GM12872 (cell line): ENCODE measurements around the gene WLS.

Experiments
- TF ChIP-seq, protein P1 (sequence below): IDR thresholded peaks from 3 replicates; pipeline ENCODE4 v1.5.1; 2011; ENCODE audit warnings: low read depth, mild to moderate bottlenecking, low read length, moderate library complexity; ENCODE audit not compliant: insufficient read depth

Gene WLS

DNA sequence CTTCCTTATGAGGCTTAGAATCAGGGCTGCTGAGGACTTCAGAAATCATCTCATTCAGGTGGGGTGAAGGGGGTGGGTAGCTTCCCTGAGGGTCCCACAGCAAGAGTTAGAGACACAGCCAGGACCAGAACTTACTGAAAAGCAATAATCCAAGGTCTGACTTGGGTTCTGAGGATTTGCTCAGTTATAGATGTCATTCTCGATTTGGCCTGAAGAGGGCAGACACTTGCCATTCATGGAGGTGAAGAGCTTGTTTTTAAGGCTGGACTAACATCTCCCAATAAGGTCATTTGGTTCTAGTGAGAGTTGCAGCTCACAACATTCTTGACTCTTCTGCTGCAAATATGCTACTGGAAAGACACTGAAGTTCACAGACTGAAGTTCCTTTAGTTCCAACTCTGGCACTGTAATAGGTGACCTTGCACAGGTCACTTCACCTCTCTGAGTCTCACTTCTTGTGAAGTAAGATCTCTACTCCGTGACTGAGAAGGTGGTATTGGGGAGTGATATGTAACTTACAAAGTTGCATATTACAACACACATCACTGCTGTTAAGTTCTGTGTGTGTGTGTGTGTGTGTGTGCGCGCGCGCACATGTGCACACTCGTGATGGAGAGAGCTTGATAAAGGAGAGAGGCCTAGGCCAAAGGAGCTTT is 112.1 kb downstream of the WLS start:
- TF ChIP-seq, protein P1, sequence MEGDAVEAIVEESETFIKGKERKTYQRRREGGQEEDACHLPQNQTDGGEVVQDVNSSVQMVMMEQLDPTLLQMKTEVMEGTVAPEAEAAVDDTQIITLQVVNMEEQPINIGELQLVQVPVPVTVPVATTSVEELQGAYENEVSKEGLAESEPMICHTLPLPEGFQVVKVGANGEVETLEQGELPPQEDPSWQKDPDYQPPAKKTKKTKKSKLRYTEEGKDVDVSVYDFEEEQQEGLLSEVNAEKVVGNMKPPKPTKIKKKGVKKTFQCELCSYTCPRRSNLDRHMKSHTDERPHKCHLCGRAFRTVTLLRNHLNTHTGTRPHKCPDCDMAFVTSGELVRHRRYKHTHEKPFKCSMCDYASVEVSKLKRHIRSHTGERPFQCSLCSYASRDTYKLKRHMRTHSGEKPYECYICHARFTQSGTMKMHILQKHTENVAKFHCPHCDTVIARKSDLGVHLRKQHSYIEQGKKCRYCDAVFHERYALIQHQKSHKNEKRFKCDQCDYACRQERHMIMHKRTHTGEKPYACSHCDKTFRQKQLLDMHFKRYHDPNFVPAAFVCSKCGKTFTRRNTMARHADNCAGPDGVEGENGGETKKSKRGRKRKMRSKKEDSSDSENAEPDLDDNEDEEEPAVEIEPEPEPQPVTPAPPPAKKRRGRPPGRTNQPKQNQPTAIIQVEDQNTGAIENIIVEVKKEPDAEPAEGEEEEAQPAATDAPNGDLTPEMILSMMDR, result peak; percentile 85

- TF ChIP-seq, protein P1, result no peak
Observed at GRCh38 chr1:68119445-68119844, 112.9 kb downstream of the WLS start.

DNA sequence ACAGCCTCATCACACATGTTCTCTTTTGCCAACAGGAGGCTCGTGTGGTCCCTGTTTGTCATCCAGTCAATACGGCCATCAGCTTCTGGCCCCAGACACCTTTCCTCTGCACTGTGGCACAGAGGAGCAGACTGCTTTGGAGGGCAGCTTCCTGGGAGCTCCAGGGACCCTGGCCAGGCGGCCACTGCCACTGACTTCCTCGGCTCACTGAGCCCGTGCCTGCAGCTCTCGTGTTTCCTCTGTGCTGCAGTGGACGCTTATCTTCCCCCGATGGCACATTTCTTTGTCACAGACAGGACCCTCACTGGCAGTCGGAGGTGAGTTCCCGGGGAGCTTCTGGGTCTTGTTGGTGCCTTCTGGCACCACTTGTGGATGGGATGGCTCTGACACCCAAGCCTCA is 114.9 kb downstream of the WLS start:
- TF ChIP-seq, protein P1, result no peak

- TF ChIP-seq, protein P1, result peak; percentile 66
Observed at GRCh38 chr1:68116643-68117235, 115.6 kb downstream of the WLS start.

GRCh38 chr1:68115308-68115707 is 117.0 kb downstream of the WLS start:
- TF ChIP-seq, protein P1, result no peak

GRCh38 chr1:68113966-68114365 is 118.4 kb downstream of the WLS start:
- TF ChIP-seq, protein P1, result no peak

DNA sequence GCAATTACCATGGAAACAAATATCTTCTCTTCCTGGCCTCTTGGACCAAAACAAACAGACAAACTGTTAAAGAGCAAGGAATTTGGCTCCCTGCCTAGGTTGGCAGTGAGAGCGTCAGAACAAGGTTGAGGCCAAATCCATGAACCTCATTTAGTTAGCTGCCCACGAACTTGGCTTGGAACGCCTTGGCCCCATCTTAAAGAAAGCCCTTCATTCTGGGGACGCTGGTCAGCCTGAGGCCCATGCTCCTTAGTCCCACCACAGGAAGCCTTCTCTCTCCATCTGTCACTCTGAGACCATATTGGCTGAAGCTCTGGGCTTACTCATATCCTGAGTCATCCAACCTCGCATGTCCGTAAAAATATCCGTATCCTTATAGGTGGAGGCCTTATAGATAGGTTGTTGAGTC is 119.5 kb downstream of the WLS start:
- TF ChIP-seq, protein P1, result no peak
